HEK293T (cell line): ENCODE results near the gene EXD3.

Source experiments
- CTCF ChIA-PET: fragments of 350-600 bp; formaldehyde crosslinking; extraction: SDS; loops from one replicate; lab custom pipeline; 2021; ENCODE audit warnings: antibody characterized with exemption, inconsistent platforms; lab: Yijun Ruan, JAX
- POLR2A ChIA-PET: fragments of 350-600 bp; formaldehyde crosslinking; extraction: SDS; loops from one replicate; lab custom pipeline; 2020; ENCODE audit warnings: antibody characterized with exemption, inconsistent platforms; lab: Yijun Ruan, JAX
- DNase-seq: peaks from one replicate; pipeline ENCODE4 v3.0.0; 2012; ENCODE audit warnings: mixed read lengths; ENCODE audit errors: extremely low spot score
- ARNT ChIP-seq: fragments of 450-650 bp; IDR thresholded peaks from 2 replicates; pipeline ENCODE4 v1.6.1; 2017; ENCODE audit warnings: mild to moderate bottlenecking
- BHLHE40 ChIP-seq: fragments of 450-650 bp; IDR thresholded peaks from 2 replicates; pipeline ENCODE4 v1.6.1; 2016; ENCODE audit warnings: mild to moderate bottlenecking, moderate library complexity, borderline replicate concordance
- CTBP1 ChIP-seq: fragments of 450-650 bp; IDR thresholded peaks from 2 replicates; pipeline ENCODE4 v1.6.1; 2016; ENCODE audit warnings: borderline replicate concordance
- ELF4 ChIP-seq: fragments of 450-650 bp; IDR thresholded peaks from 2 replicates; pipeline ENCODE4 v1.6.1; 2017; ENCODE audit warnings: antibody characterized with exemption
- FOXA1 ChIP-seq: fragments of 450-650 bp; IDR thresholded peaks from 2 replicates; pipeline ENCODE4 v1.6.1; 2016; ENCODE audit warnings: mild to moderate bottlenecking
- FOXK2 ChIP-seq: fragments of 450-650 bp; IDR thresholded peaks from 2 replicates; pipeline ENCODE4 v1.6.1; 2016; ENCODE audit warnings: mild to moderate bottlenecking
- FOXM1 ChIP-seq: fragments of 450-650 bp; IDR thresholded peaks from 2 replicates; pipeline ENCODE4 v1.6.1; 2017; ENCODE audit warnings: mild to moderate bottlenecking, borderline replicate concordance
- HDGF ChIP-seq: fragments of 450-650 bp; IDR thresholded peaks from 2 replicates; pipeline ENCODE4 v1.6.1; 2017; ENCODE audit warnings: antibody characterized with exemption, borderline replicate concordance
- L3MBTL2 ChIP-seq: fragments of 450-650 bp; conservative IDR thresholded peaks from 2 replicates; pipeline ENCODE4 v1.6.1; 2016; ENCODE audit warnings: mild to moderate bottlenecking
- LEF1 ChIP-seq: fragments of 450-650 bp; IDR thresholded peaks from 2 replicates; pipeline ENCODE4 v1.6.1; 2017; ENCODE audit warnings: mild to moderate bottlenecking, borderline replicate concordance
- NFRKB ChIP-seq: fragments of 450-650 bp; IDR thresholded peaks from 2 replicates; pipeline ENCODE4 v1.6.1; 2016; ENCODE audit warnings: mild to moderate bottlenecking, moderate library complexity
- SP1 ChIP-seq: fragments of 450-650 bp; IDR thresholded peaks from 2 replicates; pipeline ENCODE4 v1.6.1; 2017
- SUZ12 ChIP-seq: fragments of 450-650 bp; IDR thresholded peaks from 2 replicates; pipeline ENCODE4 v1.6.1; 2016; ENCODE audit warnings: mild to moderate bottlenecking
- TARDBP ChIP-seq: fragments of 450-650 bp; IDR thresholded peaks from 2 replicates; pipeline ENCODE4 v1.6.1; 2016
- ZNF384 ChIP-seq: fragments of 450-650 bp; IDR thresholded peaks from 2 replicates; pipeline ENCODE4 v1.6.1; 2016
- TF ChIP-seq, protein P1 (sequence below): fragments of 450-650 bp; IDR thresholded peaks from 2 replicates; pipeline ENCODE4 v1.6.1; 2016

EXD3 gene

DNA sequence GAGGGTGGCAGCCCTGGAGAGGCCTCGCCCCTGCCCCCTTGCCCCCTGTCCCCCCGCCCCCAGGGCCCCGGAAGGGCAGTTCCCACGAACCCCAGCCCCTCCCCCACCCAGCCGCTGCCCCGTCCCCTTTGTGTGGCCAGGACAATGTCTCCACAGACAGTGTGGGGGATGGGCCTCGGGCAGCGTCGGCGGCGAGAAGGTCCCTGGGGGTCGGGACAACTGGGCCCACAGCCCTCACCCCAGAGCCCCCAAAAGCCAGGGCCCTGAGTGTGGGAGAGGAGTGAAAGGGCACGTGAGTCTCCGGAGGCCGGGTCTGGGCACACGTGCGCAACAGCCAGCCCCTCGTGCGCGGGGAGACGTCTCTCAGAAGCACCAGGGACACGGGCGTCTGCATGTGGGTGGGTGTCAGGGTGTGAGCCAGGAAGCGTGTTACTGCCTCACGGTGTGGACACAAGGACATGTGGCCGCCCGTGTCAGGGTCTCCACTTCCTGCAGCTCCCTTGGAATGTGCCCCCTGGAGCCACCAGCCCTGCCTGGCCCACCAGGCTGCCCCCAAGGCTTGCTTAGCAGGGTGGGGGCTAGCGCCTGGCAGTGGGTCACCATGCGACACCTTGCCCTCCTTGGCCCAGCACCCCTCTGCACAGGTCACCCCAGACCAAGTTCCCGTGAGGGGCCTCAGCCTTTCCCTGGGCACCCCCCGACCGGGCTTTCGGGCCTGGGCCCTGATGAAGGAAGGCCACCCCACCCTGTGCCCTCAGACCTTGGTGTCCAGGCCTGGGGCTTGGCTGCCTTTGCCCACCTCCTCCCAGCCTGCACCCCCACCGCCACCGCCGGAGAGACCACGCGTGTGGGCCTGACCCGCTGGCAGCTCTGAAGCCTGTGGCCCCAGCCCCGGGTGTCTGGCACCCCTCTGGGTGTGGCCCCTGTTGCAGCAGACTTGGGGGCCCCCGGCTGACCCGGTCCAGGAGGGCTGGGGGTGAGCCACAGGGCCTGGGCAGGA, 108.1 kb downstream of the EXD3 start:
- no peak for DNase-seq
- CTCF ChIA-PET, result no interaction called here

DNA sequence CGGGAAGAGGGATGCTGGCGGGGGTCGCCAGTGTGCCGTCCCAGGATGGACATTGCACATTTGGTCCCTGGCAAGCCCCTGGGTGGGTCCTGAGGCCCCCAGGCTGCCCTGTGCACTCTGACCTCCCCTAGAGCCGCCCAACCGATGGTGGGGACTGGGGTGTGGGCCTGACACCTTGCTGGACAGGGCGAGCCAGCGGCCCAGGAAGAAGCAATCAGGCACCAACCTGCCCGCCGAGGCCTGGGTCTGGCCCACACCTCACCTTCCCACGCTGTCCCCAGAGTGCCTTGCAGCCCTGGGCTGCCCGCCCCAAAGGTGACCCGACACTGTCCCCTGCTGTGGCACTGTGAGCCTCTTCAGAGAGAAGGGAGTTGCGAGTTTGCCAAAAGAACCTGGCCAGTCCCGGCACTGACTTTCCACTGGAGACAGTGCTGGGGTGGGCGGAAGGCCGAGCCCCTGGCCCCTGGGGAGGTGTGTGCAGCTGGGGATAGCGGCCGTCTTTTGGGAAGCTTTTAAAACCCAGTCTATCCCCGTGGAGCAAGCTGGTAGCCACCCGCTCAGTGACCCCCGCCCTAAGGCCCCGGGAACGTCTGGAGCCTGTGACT, 108.9 kb downstream of the EXD3 start:
- CTCF ChIA-PET, result no interaction called here
- no peak for DNase-seq
- POLR2A ChIA-PET, result no interaction called here
- TF ChIP-seq LEF1, result no peak
- no peak for TF ChIP-seq NFRKB
- TF ChIP-seq FOXK2, result no peak
- TF ChIP-seq HDGF, result no peak
- no peak for TF ChIP-seq SUZ12
- no peak for TF ChIP-seq CTBP1
- no peak for TF ChIP-seq ARNT
- TF ChIP-seq BHLHE40, result no peak
- TF ChIP-seq, protein P1, sequence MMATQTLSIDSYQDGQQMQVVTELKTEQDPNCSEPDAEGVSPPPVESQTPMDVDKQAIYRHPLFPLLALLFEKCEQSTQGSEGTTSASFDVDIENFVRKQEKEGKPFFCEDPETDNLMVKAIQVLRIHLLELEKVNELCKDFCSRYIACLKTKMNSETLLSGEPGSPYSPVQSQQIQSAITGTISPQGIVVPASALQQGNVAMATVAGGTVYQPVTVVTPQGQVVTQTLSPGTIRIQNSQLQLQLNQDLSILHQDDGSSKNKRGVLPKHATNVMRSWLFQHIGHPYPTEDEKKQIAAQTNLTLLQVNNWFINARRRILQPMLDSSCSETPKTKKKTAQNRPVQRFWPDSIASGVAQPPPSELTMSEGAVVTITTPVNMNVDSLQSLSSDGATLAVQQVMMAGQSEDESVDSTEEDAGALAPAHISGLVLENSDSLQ, result no peak
- no peak for TF ChIP-seq ELF4
- TF ChIP-seq L3MBTL2, result no peak
- no peak for TF ChIP-seq SP1
- no peak for TF ChIP-seq TARDBP
- TF ChIP-seq FOXA1, result no peak
- TF ChIP-seq FOXM1, result no peak
- TF ChIP-seq ZNF384, result no peak

More for the DNA sequence above, 108.1 kb downstream of the EXD3 start:
- TF ChIP-seq BHLHE40 (no peak), SUZ12 (no peak), L3MBTL2 (no peak), FOXM1 (no peak), LEF1 (no peak)
- POLR2A ChIA-PET, result no interaction called here

DNA sequence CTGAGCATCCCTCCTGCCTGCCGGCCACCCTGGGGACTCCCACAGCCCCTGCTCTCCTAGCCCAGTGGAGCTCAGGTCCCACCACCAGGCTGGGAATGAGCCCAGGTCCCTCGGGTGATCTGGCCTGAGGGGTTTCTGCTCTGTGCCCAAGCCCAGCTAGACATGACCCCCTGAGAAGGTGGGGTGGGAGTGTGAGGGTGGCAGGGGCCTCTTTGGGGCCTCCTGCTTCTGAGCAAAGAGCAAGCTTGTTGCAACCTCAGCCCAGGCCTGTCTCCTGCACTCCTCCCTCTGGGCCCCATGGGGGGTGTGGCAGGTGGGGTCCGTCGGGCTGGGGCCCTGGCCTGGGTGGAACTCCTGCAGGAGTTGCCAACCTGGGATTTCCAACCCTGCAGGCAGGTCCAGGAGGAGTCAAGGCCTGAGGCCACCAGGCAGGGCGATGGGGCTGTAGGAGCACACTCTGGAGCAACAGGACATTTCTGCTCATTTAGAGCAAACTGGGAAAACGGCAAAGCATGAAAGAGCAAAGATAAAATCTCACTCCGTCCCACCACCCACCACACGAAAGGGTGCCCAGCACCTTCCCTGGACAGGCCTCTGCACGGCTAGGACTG, 109.5 kb downstream of the EXD3 start:
- TF ChIP-seq LEF1, result no peak
- no peak for TF ChIP-seq SP1
- no peak for TF ChIP-seq FOXM1
- TF ChIP-seq L3MBTL2, result no peak
- TF ChIP-seq SUZ12, result no peak
- TF ChIP-seq FOXK2, result no peak
- no peak for TF ChIP-seq ZNF384
- TF ChIP-seq TARDBP, result no peak
- no peak for DNase-seq
- POLR2A ChIA-PET, result interaction anchor here (1.9 kb wide), 1 partner anchor 12 kb away, joined by 12 read pairs; the partner anchor contains the start of gene NRARP
- CTCF ChIA-PET, result interaction anchor here (0.6 kb wide), 1 partner anchor 14 kb away, joined by 5 read pairs; no protein-coding TSS in a partner anchor

DNA sequence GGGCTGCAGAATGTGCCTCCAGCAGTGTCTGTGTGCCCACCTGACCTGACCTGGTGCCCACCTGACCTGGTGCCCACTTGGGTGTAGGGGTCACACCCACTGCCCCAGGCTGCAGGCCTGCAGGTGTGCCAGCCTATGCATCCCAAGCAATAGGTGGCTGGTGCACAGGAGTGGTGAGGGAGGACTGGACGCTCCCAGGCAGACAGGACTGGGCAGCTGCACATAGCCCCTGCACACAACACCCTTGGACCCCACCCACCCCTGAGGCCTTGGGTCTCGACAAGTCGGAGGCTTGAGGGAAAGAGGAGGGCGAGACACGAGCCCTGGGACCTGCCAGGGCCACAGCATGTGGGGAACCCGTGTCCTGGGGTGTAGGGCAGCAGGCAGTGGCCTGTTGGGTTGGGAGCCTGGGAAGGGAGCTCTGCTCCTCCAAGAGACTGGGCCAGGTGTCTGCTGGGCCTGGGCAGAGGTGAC, 110.1 kb downstream of the EXD3 start:
- POLR2A ChIA-PET, result interaction anchor here (0.8 to 1.9 kb wide), 2 partner anchors 11 to 14 kb away, joined by 3 to 12 read pairs; partner anchors contain the start of gene NRARP
- TF ChIP-seq LEF1 (no peak), TARDBP (no peak), NFRKB (no peak), FOXK2 (no peak), HDGF (no peak), BHLHE40 (no peak), FOXA1 (no peak), ZNF384 (no peak), SP1 (no peak), ARNT (no peak), CTBP1 (no peak), FOXM1 (no peak), L3MBTL2 (no peak), SUZ12 (no peak), ELF4 (no peak)
- TF ChIP-seq, protein P1, result no peak
- CTCF ChIA-PET, result interaction anchor here (0.6 kb wide), 1 partner anchor 14 kb away, joined by 5 read pairs; no protein-coding TSS in a partner anchor
- DNase-seq, result no peak

DNA sequence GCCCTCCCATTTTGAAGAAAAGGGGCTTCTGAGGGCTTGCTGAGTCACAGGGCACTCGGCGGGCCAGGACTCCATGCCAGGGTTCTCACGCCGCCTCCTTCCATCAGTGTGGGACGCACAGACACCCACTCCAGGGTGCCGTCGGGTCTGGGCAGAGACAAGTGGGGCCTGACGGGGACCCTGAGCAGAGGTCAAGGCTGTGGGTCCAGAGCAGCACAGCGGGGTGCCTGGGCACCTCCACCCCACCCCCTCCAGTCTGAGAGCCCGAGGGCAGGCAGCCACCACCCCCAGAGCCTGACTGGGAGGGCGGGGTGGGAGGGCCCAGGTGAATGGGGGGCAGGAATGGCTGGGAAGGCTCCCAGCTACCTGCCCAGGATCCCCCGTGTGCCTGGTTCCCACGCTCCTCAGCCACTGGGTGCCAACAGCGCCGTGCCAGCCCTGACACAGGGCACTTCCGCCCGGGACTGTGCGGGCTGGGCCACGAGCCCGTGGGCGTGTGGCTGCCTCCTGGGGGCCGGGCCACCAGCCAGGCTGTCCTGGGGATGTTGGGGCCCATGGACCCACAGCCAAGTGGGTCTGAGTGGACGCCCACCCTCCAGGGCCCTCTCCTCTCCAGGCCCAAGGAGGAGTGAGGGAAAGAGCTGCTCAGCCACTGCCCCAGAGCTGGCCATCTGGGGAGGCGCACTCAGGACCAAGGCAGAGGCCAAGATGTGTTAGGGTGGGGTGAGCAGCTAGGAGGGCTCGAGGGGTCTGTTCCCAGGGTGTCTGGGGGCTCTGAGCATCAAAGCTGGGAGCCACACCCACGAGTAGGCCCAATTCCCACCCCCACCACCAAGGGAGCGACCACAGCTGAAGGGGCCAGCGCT, 110.7 kb downstream of the EXD3 start:
- DNase-seq, result no peak
- CTCF ChIA-PET, result no interaction called here
- TF ChIP-seq NFRKB (no peak), FOXA1 (no peak), CTBP1 (no peak), ELF4 (no peak), SP1 (no peak), FOXK2 (no peak), L3MBTL2 (no peak), SUZ12 (no peak), LEF1 (no peak), BHLHE40 (no peak), ARNT (no peak), HDGF (no peak)
- TF ChIP-seq, protein P1, result no peak
- POLR2A ChIA-PET, result interaction anchor here (0.8 to 1.9 kb wide), 2 partner anchors 10 to 13 kb away, joined by 3 to 12 read pairs; partner anchors contain the start of gene NRARP
